Testis (tissue), 2 donors: ENCODE results near the gene FHL2.

ENCODE experiments used
- CTCF ChIP-seq, 3 experiments: fragments of 450-650 bp in 2 of 3; fragments of 200-600 bp in 1 of 3; sonication (generic) in 1 of 3; IDR thresholded peaks; one replicate each; pipeline ENCODE4 v1.5.1; 2016 to 2019; ENCODE audit warnings: antibody characterized with exemption in 3 of 3, mild to moderate bottlenecking in 2 of 3, moderate library complexity in 1 of 3
- POLR2A ChIP-seq: fragments of 450-650 bp; IDR thresholded peaks from one replicate; pipeline ENCODE4 v1.6.1; 2017; ENCODE audit warnings: antibody characterized with exemption, mild to moderate bottlenecking, moderate library complexity

- TF ChIP-seq CTCF (IDR thresholded peaks at IDR 0.05) = no peak
- TF ChIP-seq POLR2A = no peak
These were observed 76.8 kb downstream of the FHL2 start for GRCh38 chr2:105321875-105322646.
